GM18502 (cell line): Measurements from ENCODE around the gene INPP5B.

Experiments
- ATAC-seq: cut with Tn5 transposase; IDR thresholded peaks from one replicate; pipeline ENCODE4 v1.9.1; 2021; ENCODE audit warnings: mild to moderate bottlenecking; ENCODE audit not compliant: unreplicated experiment, poor library complexity

The INPP5B gene

GRCh38 chr1:37879865-37880264 is 67.0 kb downstream of the INPP5B start:
- ATAC-seq, result no peak

GRCh38 chr1:37878071-37878470 is 68.8 kb downstream of the INPP5B start:
- ATAC-seq, result no peak

- no peak for ATAC-seq
These were observed 71.0 kb downstream of the INPP5B start for GRCh38 chr1:37875833-37876232.

GRCh38 chr1:37872692-37873091 is 74.2 kb downstream of the INPP5B start:
- no peak for ATAC-seq

- no peak for ATAC-seq
These were observed 78.4 kb downstream of the INPP5B start for GRCh38 chr1:37868466-37868865.

- no peak for ATAC-seq
These were observed 79.1 kb downstream of the INPP5B start for GRCh38 chr1:37867784-37868183.

GRCh38 chr1:37866491-37866890 is 80.4 kb downstream of the INPP5B start:
- ATAC-seq, result no peak

- ATAC-seq, result no peak
These were observed 81.3 kb downstream of the INPP5B start for GRCh38 chr1:37865348-37866120.

GRCh38 chr1:37862330-37862729 is 84.5 kb downstream of the INPP5B start:
- ATAC-seq, result no peak

- no peak for ATAC-seq
These were observed 85.7 kb downstream of the INPP5B start for GRCh38 chr1:37861151-37861550.

- no peak for ATAC-seq
These were observed 86.5 kb downstream of the INPP5B start for GRCh38 chr1:37860346-37860666.

GRCh38 chr1:37859507-37860345 is 87.1 kb downstream of the INPP5B start, which contains the start of gene MTF1:
TSS of gene MTF1 (minus strand) at chr1:37859592. CDS start at chr1:37857658, 1,934 bp downstream.
- peak; percentile 91 for ATAC-seq

- peak; percentile 31 for ATAC-seq
These were observed 87.8 kb downstream of the INPP5B start for GRCh38 chr1:37858931-37859506.

GRCh38 chr1:37854406-37854805 is 92.4 kb downstream of the INPP5B start:
- ATAC-seq, result no peak

- no peak for ATAC-seq
These were observed 93.7 kb downstream of the INPP5B start for GRCh38 chr1:37853157-37853556.

- ATAC-seq, result no peak
These were observed 95.1 kb downstream of the INPP5B start for GRCh38 chr1:37851782-37852210.

- ATAC-seq, result no peak
These were observed 95.6 kb downstream of the INPP5B start for GRCh38 chr1:37851262-37851661.

- ATAC-seq, result no peak
These were observed 96.4 kb downstream of the INPP5B start for GRCh38 chr1:37850352-37850955.

GRCh38 chr1:37849480-37849879 is 97.4 kb downstream of the INPP5B start:
- no peak for ATAC-seq

GRCh38 chr1:37846647-37847339 is 100.1 kb downstream of the INPP5B start:
- no peak for ATAC-seq
